Measurements from ENCODE around the gene KDR. TPM values are rescaled to one million over a fixed set of nuclear protein-coding genes. Genes with fewer than 3 reads are reported as not detected.

The KDR gene
- total RNA-seq, 4 donors from 2014 or later: 7.4 to 14.8 (median 10.6) TPM

- ATAC-seq: no peak
- TF ChIP-seq CTCF (IDR thresholded peaks at IDR 0.05 in 4 of 5, conservative IDR thresholded peaks at IDR 0.05 in 1 of 5) (no peak), POLR2A (IDR thresholded peaks at IDR 0.05) (no peak)
- Histone ChIP-seq H3K9me3 (no peaks in the 10 kb centered on the region), H3K4me1 (no peaks in the 10 kb centered on the region), H3K27ac (no peak overlapping the region), H3K27me3 (peaks cover 0 to 2% (median 0%) of the 10 kb centered on the region in 3 donors), H3K36me3 (no peaks in the 10 kb centered on the region), H3K4me3 (peak overlapping the region in 1 of 4 donors; percentile 13)
- in situ Hi-C loops (cut with MboI; ENCODE audit: low sequenced_read_pairs in 4 of 4) (no loop called here), intact Hi-C loops (cut with DNase I; ENCODE audit: low total_unique reads) (no loop called here)
- no peak for DNase-seq
Observed at GRCh38 chr4:55157559-55158277, 32.3 kb upstream of the KDR start.

- Histone ChIP-seq H3K4me1 (no peaks in the 10 kb centered on the region), H3K4me3 (no peak overlapping the region), H3K27ac (no peak overlapping the region), H3K27me3 (peaks cover 0 to 2% (median 0%) of the 10 kb centered on the region in 3 donors), H3K9me3 (no peaks in the 10 kb centered on the region), H3K36me3 (no peaks in the 10 kb centered on the region)
- TF ChIP-seq CTCF (IDR thresholded peaks at IDR 0.05 in 4 of 5, conservative IDR thresholded peaks at IDR 0.05 in 1 of 5) (no peak), POLR2A (IDR thresholded peaks at IDR 0.05) (no peak)
- ATAC-seq: no peak
- intact Hi-C loops (cut with DNase I; ENCODE audit: low total_unique reads): no loop called here
- DNase-seq: no peak
- in situ Hi-C loops (cut with MboI; ENCODE audit: low sequenced_read_pairs in 4 of 4): no loop called here
Observed at GRCh38 chr4:55154933-55155332, 29.5 kb upstream of the KDR start.

- Histone ChIP-seq H3K27me3 (peaks cover 0 to 2% (median 0%) of the 10 kb centered on the region in 3 donors), H3K36me3 (no peaks in the 10 kb centered on the region), H3K4me1 (no peaks in the 10 kb centered on the region), H3K9me3 (no peaks in the 10 kb centered on the region), H3K4me3 (no peak overlapping the region), H3K27ac (no peak overlapping the region)
- intact Hi-C loops (cut with DNase I; ENCODE audit: low total_unique reads) (no loop called here), in situ Hi-C loops (cut with MboI; ENCODE audit: low sequenced_read_pairs in 4 of 4) (no loop called here)
- no peak for DNase-seq
- no peak for ATAC-seq
- no peak for TF ChIP-seq CTCF (IDR thresholded peaks at IDR 0.05 in 4 of 5, conservative IDR thresholded peaks at IDR 0.05 in 1 of 5)
- no peak for TF ChIP-seq POLR2A (IDR thresholded peaks at IDR 0.05)
Observed at GRCh38 chr4:55154290-55154880, 29.0 kb upstream of the KDR start.

GRCh38 chr4:55143858-55144257 is 18.5 kb upstream of the KDR start:
- intact Hi-C loops (cut with DNase I; ENCODE audit: low total_unique reads) (no loop called here), in situ Hi-C loops (cut with MboI; ENCODE audit: low sequenced_read_pairs in 4 of 4) (no loop called here)
- ATAC-seq: no peak
- Histone ChIP-seq H3K27me3 (no peaks in the 10 kb centered on the region), H3K9me3 (no peaks in the 10 kb centered on the region), H3K36me3 (no peaks in the 10 kb centered on the region), H3K4me3 (no peak overlapping the region), H3K27ac (no peak overlapping the region), H3K4me1 (no peaks in the 10 kb centered on the region)
- TF ChIP-seq POLR2A (IDR thresholded peaks at IDR 0.05) (no peak), CTCF (IDR thresholded peaks at IDR 0.05 in 4 of 5, conservative IDR thresholded peaks at IDR 0.05 in 1 of 5) (no peak)
- no peak for DNase-seq

Data from gastrocnemius medialis (tissue), 4 donors.